Endodermal cell (in vitro differentiated cells): ENCODE measurements around the gene C2orf66. TPM values are rescaled to one million over a fixed set of nuclear protein-coding genes. Genes with fewer than 3 reads are reported as not detected.
A peak's percentile ranks its signal among the peaks of the same experiment; 100 is the strongest.

ENCODE experiments used
- DNase-seq: peaks from one replicate; pipeline ENCODE4 v3.0.0-alpha.2; 2017
- H3K27ac ChIP-seq: 2 replicates; pipeline ENCODE4 v1.5.1; 2013; ENCODE audit warnings: mild to moderate bottlenecking, low read depth, low read length, moderate library complexity
- H3K27me3 ChIP-seq: 2 replicates; pipeline ENCODE4 v1.6.1; 2013; ENCODE audit warnings: mild to moderate bottlenecking, low read length, moderate library complexity; ENCODE audit not compliant: insufficient read depth, control insufficient read depth, poor library complexity, severe bottlenecking
- H3K36me3 ChIP-seq: 2 replicates; pipeline ENCODE4 v1.7.0; 2013; ENCODE audit warnings: mild to moderate bottlenecking, low read length, moderate library complexity; ENCODE audit not compliant: control insufficient read depth, insufficient read depth
- H3K4me1 ChIP-seq: one replicate; pipeline ENCODE4 v1.7.0; 2013; ENCODE audit warnings: low read length; ENCODE audit not compliant: control insufficient read depth, insufficient read depth
- H3K4me3 ChIP-seq: 2 replicates; pipeline ENCODE4 v1.5.1; 2013; ENCODE audit warnings: mild to moderate bottlenecking, low read length, moderate library complexity
- H3K9ac ChIP-seq: 2 replicates; pipeline ENCODE4 v1.6.1; 2013; ENCODE audit warnings: mild to moderate bottlenecking, low read length, moderate library complexity; ENCODE audit not compliant: poor library complexity, severe bottlenecking; ENCODE audit errors: extremely low read depth
- H3K9me3 ChIP-seq: 2 replicates; pipeline ENCODE4 v1.6.1; 2013; ENCODE audit warnings: mild to moderate bottlenecking, low read length, moderate library complexity; ENCODE audit not compliant: control insufficient read depth
- H3K27ac Mint-ChIP-seq: 2 replicates; pipeline ENCODE4 v1.8.0; 2020; ENCODE audit warnings: mixed read lengths
- H3K27me3 Mint-ChIP-seq: 2 replicates; pipeline ENCODE4 v1.8.0; 2021; ENCODE audit warnings: mild to moderate bottlenecking, mixed read lengths; ENCODE audit not compliant: insufficient read depth
- H3K36me3 Mint-ChIP-seq: 2 replicates; pipeline ENCODE4 v1.8.0; 2020; ENCODE audit warnings: low read depth, mixed read lengths
- H3K4me1 Mint-ChIP-seq: 2 replicates; pipeline ENCODE4 v1.8.0; 2020; ENCODE audit warnings: mixed read lengths
- H3K4me3 Mint-ChIP-seq: 2 replicates; pipeline ENCODE4 v1.8.0; 2020; ENCODE audit warnings: mild to moderate bottlenecking, moderate library complexity, mixed read lengths
- H3K9me3 Mint-ChIP-seq: 2 replicates; pipeline ENCODE4 v1.8.0; 2020; ENCODE audit warnings: mild to moderate bottlenecking, mixed read lengths
- WGBS, 2 experiments: methylation state at CpG; one replicate each; pipeline versions ENCODE4 v1.1.5 to v1.1.7; 2013; ENCODE audit warnings: missing lambda C conversion rate in 2 of 2, mixed read lengths in 1 of 2; ENCODE audit not compliant: insufficient coverage in 1 of 2, insufficient read length in 1 of 2; 5-methylcytosine and 5-hydroxymethylcytosine counted together
- total RNA-seq, 2 donors: library from RNA; stranded (reverse); fragmentation: NEBNext Ultra II Directional in 1 of 2; extraction: Animal tissue kit (Norgen Biotek cat#: 25700) in 1 of 2; gene quantifications; 2 replicates in 1 of 2; 3 replicates in 1 of 2; pipeline ENCODE4 v1.2.1, GENCODE V29; 2021
- TF ChIP-seq, protein P1 (sequence below): fragments of 200-600 bp; sonication (generic); conservative IDR thresholded peaks from 2 replicates; pipeline ENCODE4 v1.5.0; 2021; ENCODE audit warnings: antibody characterized with exemption, mild to moderate bottlenecking

The C2orf66 gene
- total RNA-seq, 2 donors from 2014 or later = 0.15 to 0.20 TPM

GRCh38 chr2:196798980-196799379, 10.2 kb downstream of the C2orf66 start:
- Mint-ChIP-seq H3K36me3 (peaks cover 22% of the 10 kb centered on the region), H3K9me3 (peaks cover 3% of the 10 kb centered on the region)

DNA sequence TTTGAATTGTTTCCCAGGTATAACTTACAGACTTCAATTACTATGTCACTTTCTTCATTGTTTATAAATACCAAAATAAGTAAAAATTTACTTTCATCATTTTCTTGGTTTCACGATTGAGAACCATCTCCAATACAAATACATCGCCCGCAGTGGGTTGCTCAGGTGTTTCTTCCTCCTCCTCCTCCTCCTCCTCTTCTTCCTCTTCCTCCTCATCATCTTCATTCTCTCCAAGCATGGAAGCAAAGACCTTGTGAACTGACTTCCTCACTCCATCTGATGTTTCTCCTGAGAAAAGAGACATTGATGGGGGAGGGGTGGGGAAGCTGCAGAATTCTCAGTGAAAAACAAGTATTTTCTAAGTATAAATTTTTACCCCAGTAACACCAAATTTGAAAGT, 16.3 kb downstream of the C2orf66 start:
- H3K27ac Mint-ChIP-seq = peak overlapping the region; percentile 13
- Histone ChIP-seq H3K9ac (no peak overlapping the region), H3K4me1 (no peaks in the 10 kb centered on the region), H3K36me3 (peaks cover 89% of the 10 kb centered on the region), H3K27ac (no peak overlapping the region), H3K27me3 (no peaks in the 10 kb centered on the region), H3K9me3 (no peaks in the 10 kb centered on the region), H3K4me3 (no peak overlapping the region)
- TF ChIP-seq, protein P1, sequence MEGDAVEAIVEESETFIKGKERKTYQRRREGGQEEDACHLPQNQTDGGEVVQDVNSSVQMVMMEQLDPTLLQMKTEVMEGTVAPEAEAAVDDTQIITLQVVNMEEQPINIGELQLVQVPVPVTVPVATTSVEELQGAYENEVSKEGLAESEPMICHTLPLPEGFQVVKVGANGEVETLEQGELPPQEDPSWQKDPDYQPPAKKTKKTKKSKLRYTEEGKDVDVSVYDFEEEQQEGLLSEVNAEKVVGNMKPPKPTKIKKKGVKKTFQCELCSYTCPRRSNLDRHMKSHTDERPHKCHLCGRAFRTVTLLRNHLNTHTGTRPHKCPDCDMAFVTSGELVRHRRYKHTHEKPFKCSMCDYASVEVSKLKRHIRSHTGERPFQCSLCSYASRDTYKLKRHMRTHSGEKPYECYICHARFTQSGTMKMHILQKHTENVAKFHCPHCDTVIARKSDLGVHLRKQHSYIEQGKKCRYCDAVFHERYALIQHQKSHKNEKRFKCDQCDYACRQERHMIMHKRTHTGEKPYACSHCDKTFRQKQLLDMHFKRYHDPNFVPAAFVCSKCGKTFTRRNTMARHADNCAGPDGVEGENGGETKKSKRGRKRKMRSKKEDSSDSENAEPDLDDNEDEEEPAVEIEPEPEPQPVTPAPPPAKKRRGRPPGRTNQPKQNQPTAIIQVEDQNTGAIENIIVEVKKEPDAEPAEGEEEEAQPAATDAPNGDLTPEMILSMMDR = no peak
- H3K4me3 Mint-ChIP-seq = no peak overlapping the region
- H3K4me1 Mint-ChIP-seq = no peaks in the 10 kb centered on the region
- no peak for DNase-seq
- no peaks in the 10 kb centered on the region for H3K9me3 Mint-ChIP-seq
- peaks cover 65% of the 10 kb centered on the region for H3K36me3 Mint-ChIP-seq
- 98 to 100% methylated on average over 2 to 3 of the region's 3 CpGs for WGBS, 2 experiments
- no peaks in the 10 kb centered on the region for H3K27me3 Mint-ChIP-seq

More at GRCh38 chr2:196798980-196799379, 10.2 kb downstream of the C2orf66 start:
- TF ChIP-seq, protein P1 = no peak
- peaks cover 31% of the 10 kb centered on the region for H3K36me3 ChIP-seq
- peak overlapping the region; percentile 81 for H3K9ac ChIP-seq
- no peak for DNase-seq
- no peaks in the 10 kb centered on the region for H3K4me1 ChIP-seq
- peaks cover 20% of the 10 kb centered on the region for H3K27me3 Mint-ChIP-seq
- no peaks in the 10 kb centered on the region for H3K9me3 ChIP-seq
- WGBS, 2 experiments = 16 to 29% methylated on average over 4 to 10 of the region's 10 CpGs
- peak overlapping the region; percentile 99 for H3K4me3 ChIP-seq
- peak overlapping the region; percentile 93 for H3K27ac Mint-ChIP-seq
- peaks cover 3% of the 10 kb centered on the region for H3K27me3 ChIP-seq
- H3K27ac ChIP-seq = no peak overlapping the region
- peaks cover 3% of the 10 kb centered on the region for H3K4me1 Mint-ChIP-seq
- H3K4me3 Mint-ChIP-seq = peak overlapping the region; percentile 82

- Mint-ChIP-seq H3K36me3 (peaks cover 52% of the 10 kb centered on the region), H3K4me1 (peaks cover 6% of the 10 kb centered on the region), H3K4me3 (no peak overlapping the region), H3K27me3 (no peaks in the 10 kb centered on the region), H3K27ac (no peak overlapping the region), H3K9me3 (no peaks in the 10 kb centered on the region)
- H3K4me3 ChIP-seq = no peak overlapping the region
- no peaks in the 10 kb centered on the region for H3K9me3 ChIP-seq
- H3K4me1 ChIP-seq = no peaks in the 10 kb centered on the region
- 93 to 100% methylated on average over 4 of the region's 4 CpGs for WGBS, 2 experiments
- TF ChIP-seq, protein P1 = no peak
- DNase-seq = peak; percentile 50
- no peak overlapping the region for H3K9ac ChIP-seq
- H3K27me3 ChIP-seq = no peaks in the 10 kb centered on the region
- no peak overlapping the region for H3K27ac ChIP-seq
- H3K36me3 ChIP-seq = peaks cover 89% of the 10 kb centered on the region
Observed at GRCh38 chr2:196783431-196784094, 25.6 kb downstream of the C2orf66 start.
